Stimulated activated CD8-positive, alpha-beta memory T cell treated with anti-CD3 and anti-CD28 coated beads, Interleukin-4, amount 100 ng/mL, for 48 hours (primary cell): ENCODE results near the gene DCAF5.
"Not testable (repeated sequence)": the region's sequence is repeated elsewhere in the genome, so short reads cannot be mapped to it uniquely, and the experiment has no call there.

Experiments used
- DNase-seq: peaks from one replicate; pipeline ENCODE4 v3.0.0-alpha.2; 2020

Gene DCAF5, protein sequence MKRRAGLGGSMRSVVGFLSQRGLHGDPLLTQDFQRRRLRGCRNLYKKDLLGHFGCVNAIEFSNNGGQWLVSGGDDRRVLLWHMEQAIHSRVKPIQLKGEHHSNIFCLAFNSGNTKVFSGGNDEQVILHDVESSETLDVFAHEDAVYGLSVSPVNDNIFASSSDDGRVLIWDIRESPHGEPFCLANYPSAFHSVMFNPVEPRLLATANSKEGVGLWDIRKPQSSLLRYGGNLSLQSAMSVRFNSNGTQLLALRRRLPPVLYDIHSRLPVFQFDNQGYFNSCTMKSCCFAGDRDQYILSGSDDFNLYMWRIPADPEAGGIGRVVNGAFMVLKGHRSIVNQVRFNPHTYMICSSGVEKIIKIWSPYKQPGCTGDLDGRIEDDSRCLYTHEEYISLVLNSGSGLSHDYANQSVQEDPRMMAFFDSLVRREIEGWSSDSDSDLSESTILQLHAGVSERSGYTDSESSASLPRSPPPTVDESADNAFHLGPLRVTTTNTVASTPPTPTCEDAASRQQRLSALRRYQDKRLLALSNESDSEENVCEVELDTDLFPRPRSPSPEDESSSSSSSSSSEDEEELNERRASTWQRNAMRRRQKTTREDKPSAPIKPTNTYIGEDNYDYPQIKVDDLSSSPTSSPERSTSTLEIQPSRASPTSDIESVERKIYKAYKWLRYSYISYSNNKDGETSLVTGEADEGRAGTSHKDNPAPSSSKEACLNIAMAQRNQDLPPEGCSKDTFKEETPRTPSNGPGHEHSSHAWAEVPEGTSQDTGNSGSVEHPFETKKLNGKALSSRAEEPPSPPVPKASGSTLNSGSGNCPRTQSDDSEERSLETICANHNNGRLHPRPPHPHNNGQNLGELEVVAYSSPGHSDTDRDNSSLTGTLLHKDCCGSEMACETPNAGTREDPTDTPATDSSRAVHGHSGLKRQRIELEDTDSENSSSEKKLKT

DNA sequence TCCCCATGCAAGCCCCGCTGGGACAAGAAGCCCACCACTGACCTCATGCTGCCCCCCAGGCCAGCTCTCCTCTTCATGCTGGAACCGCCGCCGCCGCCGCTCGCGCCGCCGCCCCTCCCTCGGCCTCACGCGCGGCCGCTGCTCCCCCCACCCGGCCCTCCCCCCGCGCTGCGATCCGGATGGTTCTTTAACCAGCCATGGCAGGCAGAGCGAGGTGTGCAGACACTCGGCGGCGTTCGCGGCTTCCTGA is at the start of gene DCAF5:
Gene DCAF5, minus strand, starts transcription at position 218 of the 250 bp plus-strand sequence. Its CDS starts 141 bp downstream, at position 77.
- DNase-seq, result peak; percentile 91

DNA sequence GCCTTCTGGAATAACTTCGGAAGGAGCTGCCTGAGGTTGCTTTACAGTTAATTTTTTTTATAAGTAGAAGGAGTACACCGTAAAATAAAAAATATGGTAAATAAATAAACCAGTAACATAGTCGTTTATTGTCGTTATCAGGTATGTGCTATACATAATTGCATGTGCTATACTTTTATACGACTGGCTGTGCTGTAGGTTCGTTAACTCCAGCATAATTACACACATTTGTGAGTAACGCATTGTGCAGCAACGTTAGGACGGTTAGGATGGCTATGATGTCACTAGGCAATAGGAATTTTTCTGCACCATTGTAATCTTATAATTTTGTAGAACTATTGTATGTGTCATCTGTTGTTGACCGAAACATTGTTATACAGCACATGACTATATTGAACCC is 46.9 kb upstream of the DCAF5 start:
- DNase-seq, result no peak

GRCh38 chr14:69193721-69194120 is 40.8 kb upstream of the DCAF5 start:
- no peak for DNase-seq

DNA sequence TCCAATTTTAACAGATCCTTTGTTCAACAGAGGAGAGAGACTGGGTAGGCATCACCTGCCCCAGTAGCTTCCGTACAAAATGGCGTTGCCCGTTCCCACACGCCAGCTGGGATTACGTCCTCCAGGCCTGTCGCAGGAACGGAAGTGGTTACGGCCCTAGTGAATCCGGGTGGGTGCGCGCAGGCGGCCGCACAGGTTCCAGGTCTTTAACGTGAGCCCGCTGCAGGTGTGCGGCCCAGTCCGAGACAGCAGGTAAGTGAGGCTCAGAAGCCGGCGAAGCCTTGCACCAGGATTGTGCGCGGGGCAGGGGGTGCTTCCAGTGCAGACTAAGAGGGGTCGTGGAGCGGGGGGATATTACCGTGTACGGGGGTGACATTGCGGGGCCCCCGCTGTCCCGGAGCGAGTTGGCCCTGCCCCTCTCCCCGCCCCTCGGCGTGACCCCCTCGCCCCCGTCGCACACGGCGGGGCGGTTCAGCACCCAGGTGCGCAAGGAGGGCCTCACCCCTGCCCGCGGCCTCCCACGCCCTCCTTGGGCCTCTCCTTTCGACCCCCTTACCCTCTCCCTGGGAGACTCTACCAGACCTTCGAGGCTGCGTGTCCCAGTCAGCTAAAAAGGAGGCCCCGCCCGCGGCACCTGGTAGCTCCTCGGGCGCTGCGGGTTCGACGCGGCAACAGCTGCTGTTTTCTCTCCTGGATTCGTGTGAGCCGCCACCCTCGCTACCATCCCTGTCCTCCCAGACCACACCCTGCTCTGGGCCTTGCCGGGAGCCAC is 38.6 kb upstream of the DCAF5 start, which contains the start of gene EXD2:
Gene EXD2, plus strand, starts transcription at position 159 of the 772 bp plus-strand sequence. CDS start 17,973 bp downstream, outside the sequence.
- peak; percentile 83 for DNase-seq

- DNase-seq, result no peak
These were observed 37.3 kb upstream of the DCAF5 start for GRCh38 chr14:69190191-69190590.

DNA sequence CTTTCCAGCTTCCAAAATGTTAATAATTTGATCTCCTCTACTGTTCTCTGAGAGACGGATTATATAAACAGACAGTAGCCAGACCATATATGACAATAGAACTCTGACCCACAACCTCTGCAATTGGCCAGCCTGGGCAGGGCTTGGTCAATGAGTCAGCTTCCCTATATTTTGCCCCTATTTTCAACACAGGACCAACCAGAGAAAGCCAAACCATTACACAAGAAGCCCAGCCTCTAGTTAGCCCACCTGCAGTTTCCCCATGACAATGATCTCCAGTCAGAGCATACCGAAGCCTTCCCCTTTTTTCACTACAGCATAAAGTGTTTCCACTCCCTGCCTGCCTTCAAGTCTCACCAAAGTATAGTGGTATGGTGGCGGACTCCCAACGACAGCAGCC is 30.8 kb upstream of the DCAF5 start:
- DNase-seq, result no peak

GRCh38 chr14:69182580-69182979 is 29.7 kb upstream of the DCAF5 start:
- not testable (repeated sequence) for DNase-seq

DNA sequence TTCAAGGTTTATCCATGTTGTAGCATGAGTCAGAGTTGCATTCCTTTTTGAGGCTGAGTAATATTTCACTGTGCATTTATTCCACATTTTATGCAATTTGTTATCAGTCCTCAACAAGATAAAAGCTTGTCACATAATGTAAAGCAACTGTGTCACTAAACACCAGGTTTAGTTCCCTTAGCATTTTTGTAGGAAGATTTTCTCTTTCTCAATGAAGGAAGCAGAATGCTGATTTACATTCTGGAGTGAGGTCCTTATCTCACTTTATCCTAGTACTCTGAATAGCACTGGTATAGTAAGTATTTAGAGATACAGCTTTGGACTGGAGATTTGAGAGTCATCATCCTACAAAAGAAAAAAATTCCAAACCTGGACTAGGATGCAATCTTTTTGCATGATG is 28.6 kb upstream of the DCAF5 start:
- no peak for DNase-seq

DNA sequence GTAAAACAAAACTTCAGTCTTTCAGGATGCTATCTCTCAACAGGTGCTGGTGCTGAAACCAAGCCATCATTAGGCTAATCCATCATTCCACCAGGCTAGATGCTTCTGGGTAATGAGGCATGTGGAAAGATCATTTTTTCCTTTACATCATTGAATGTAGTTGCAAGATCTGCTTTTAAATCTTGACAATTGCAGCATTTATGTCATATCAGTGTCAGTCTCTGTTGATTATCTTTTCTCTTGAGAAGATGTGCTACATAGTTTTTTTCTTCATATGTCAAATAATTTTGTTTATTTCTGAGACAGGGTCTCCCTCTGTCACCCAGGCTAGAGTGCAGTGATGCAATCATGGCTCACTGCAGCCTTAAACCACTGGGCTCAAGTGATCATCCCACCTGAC is 22.2 kb upstream of the DCAF5 start:
- DNase-seq, result no peak

- DNase-seq, result no peak
These were observed 18.6 kb upstream of the DCAF5 start for GRCh38 chr14:69171569-69171968.

DNA sequence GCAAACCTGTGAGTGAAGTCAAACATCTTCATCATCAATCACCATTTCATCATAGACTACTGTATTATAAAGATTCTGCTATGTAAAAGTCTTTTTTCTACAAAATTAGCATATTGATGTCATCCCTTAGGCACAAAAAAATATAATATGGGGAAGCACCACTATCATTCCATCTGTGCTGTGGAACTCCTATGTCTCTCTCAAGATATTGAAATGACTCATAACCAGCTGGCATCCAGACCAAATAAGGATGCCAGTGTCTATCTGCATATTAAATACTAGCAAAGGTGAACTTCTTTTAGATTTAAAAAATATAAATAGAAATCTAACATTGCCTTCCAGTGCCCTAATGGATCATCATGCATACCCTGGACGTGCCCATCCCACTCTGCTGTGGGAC is 17.9 kb upstream of the DCAF5 start:
- no peak for DNase-seq

DNA sequence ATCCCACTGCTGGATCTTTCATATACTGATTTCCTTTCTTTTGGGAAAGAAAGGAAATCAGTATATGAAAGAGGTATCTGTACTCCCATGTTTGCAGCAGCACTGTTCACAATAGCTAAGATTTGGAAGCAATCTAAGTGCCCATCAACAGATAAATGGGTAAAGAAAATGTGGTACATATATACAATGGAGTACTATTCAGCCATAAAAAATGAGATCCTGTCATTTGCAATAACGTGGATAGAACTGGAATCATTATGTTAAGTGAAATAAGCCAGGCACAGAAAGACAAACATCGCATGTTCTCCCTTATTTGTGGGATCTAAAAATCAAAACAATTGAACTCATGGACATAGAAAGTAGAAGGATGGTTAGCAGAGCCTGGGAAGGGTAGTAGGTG is 12.9 kb upstream of the DCAF5 start:
- not testable (repeated sequence) for DNase-seq

DNA sequence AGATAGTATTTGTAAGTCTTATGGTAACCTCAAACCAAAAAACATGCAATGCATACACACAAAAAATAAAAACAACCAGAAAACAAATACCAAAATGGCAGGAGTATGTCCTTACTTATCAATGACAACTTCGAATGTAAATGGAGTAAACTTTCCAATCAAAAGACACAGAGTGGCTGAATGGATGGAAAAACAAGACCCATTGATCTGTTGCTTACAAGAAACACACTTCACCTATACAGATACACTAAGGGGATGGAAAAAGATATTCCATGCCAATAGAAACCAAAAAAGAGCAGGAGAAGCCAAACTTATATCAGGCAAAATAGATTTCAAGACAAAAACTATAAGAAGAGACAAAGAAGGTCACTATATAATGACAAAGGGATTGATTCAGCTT is 8.7 kb upstream of the DCAF5 start:
- no peak for DNase-seq

- no peak for DNase-seq
These were observed 3.3 kb upstream of the DCAF5 start for GRCh38 chr14:69156224-69156623.

DNA sequence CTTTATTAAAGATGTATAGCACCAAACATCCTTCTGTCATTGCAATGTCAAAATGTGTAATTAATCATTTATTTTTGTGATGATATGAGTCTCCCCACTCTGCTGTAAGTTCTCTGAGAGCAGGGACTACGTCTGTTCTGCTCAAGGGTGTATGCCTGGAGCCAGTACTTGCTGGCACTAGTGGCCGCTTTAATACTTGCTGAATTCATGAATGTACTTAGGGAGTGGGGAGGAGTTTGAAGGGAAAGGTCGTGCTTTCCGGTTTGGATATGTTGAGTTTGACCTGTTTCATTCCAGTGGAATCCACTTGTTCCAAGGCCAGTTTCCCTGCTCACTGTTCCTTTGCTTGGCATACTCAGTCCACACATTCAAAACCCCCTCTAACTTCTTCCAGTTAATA is 1.9 kb upstream of the DCAF5 start:
- no peak for DNase-seq

DNA sequence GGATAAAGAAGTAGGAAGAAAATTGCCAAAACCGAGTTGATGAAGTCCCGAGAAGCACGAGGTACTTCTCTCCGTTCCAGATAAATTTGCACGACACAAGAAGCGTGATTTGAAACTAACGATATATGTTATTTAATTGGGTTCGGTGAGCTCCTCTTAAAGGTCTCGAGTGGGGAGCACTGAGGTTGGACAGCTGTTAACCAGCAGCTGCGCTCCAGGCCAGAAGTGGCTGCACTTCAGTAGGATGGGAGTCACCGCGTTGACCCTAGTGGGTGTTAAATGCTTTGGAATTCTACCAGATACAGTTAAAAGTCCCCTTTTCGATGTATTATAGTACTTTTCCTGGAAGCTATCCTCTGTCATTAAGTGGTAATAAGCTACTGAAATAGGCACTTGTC is 953 bp upstream of the DCAF5 start:
- DNase-seq, result no peak

DNA sequence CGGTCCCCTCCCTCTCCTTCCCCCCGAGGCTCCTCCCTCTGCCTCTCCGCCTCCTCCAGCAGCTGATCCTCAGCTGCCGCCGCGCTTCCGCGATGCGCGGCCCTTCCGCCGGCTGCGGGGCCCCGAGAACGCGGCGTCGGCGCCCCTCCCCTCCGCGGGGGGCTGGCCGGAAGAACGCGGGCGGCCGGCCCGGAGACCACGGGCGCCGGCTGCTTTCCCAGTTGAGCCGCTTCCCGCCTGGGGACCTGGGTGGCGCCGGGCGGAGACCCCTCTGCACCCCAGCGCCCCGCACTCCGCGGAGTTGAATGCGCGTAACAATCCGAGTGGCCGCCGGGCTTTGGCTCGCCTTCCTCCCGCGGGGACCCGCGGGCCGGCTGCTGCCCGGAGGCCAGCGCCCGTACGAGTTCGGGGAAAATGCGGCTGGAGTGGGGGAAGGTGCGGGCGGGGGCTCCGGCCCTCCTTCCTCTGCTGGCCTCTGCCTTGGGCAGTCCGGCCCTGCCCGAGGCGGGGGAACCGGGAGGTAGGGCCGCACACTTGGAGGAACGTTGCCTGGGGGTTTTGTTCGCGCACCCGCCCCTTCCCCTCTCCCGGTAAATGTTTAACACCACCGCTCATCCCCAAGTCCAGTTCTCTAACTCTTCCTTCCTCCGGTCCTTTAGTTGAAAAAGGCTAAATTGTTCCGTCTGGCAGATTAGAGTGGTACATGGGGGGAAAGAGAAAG is 393 bp upstream of the DCAF5 start:
- DNase-seq, result no peak

- DNase-seq, result no peak
These were observed 578 bp downstream of the DCAF5 start for GRCh38 chr14:69152181-69152901.

GRCh38 chr14:69151458-69152180 is 1.3 kb downstream of the DCAF5 start:
- peak; percentile 85 for DNase-seq

GRCh38 chr14:69149461-69150244 is 3.3 kb downstream of the DCAF5 start:
- DNase-seq, result no peak
